ENCODE results near the gene UNC13D.
"Not testable (repeated sequence)": the region's sequence is repeated elsewhere in the genome, so short reads cannot be mapped to it uniquely, and the experiment has no call there.

The UNC13D gene

GRCh38 chr17:75861927-75862317, 17.7 kb upstream of the UNC13D start:
- Histone ChIP-seq H3K27me3 (ENCODE audit: insufficient read depth, low read length, poor library complexity) (no peaks in the 10 kb centered on the region), H2AK5ac (ENCODE audit: low read length) (no peak overlapping the region), H3K4me3 (ENCODE audit: low read length) (no peak overlapping the region), H3K4ac (ENCODE audit: low read depth, low read length) (no peak overlapping the region), H3K79me2 (ENCODE audit: control insufficient read depth, insufficient read depth, low read length) (no peaks in the 10 kb centered on the region), H3K4me1 (ENCODE audit: control insufficient read depth, low read depth, low read length) (no peaks in the 10 kb centered on the region), H3K18ac (ENCODE audit: low read length) (no peak overlapping the region), H2BK120ac (ENCODE audit: low read depth, low read length) (no peak overlapping the region), H3K79me1 (ENCODE audit: low read length) (no peaks in the 10 kb centered on the region), H4K5ac (ENCODE audit: low read length) (no peak overlapping the region), H3K56ac (ENCODE audit: low read length) (no peak overlapping the region), H3K36me3 (ENCODE audit: control insufficient read depth, insufficient read depth, low read length) (no peaks in the 10 kb centered on the region), H2BK5ac (ENCODE audit: low read length) (no peak overlapping the region), H2BK15ac (replicated peaks; ENCODE audit: low read depth) (no peak overlapping the region), H3K4me2 (ENCODE audit: low read length) (no peak overlapping the region), H3K27ac (ENCODE audit: low read depth, low read length) (no peak overlapping the region), H3K23ac (ENCODE audit: low read length) (no peak overlapping the region), H3K9ac (ENCODE audit: low read length) (no peak overlapping the region), H4K8ac (ENCODE audit: low read depth, low read length) (no peak overlapping the region)
- DNase-seq: no peak
- WGBS (ENCODE audit: extremely low coverage, insufficient coverage, low lambda C conversion rate): no CpG with 5 or more reads among the region's 9 CpGs

- DNase-seq; H2BK120ac ChIP-seq (ENCODE audit: low read depth, low read length); H3K4ac ChIP-seq (ENCODE audit: low read depth, low read length); H3K18ac ChIP-seq (ENCODE audit: low read length); H3K36me3 ChIP-seq (ENCODE audit: control insufficient read depth, insufficient read depth, low read length); H3K9ac ChIP-seq (ENCODE audit: low read length); H2BK5ac ChIP-seq (ENCODE audit: low read length); H3K79me1 ChIP-seq (ENCODE audit: low read length); H4K8ac ChIP-seq (ENCODE audit: low read depth, low read length); H3K27me3 ChIP-seq (ENCODE audit: insufficient read depth, low read length, poor library complexity); H2BK15ac ChIP-seq (replicated peaks; ENCODE audit: low read depth); H2AK5ac ChIP-seq (ENCODE audit: low read length); H3K79me2 ChIP-seq (ENCODE audit: control insufficient read depth, insufficient read depth, low read length); H3K4me1 ChIP-seq (ENCODE audit: control insufficient read depth, low read depth, low read length); H3K23ac ChIP-seq (ENCODE audit: low read length); H3K56ac ChIP-seq (ENCODE audit: low read length); H3K4me3 ChIP-seq (ENCODE audit: low read length); H4K5ac ChIP-seq (ENCODE audit: low read length); H3K4me2 ChIP-seq (ENCODE audit: low read length); H3K27ac ChIP-seq (ENCODE audit: low read depth, low read length): not testable (repeated sequence)
- no CpG with 5 or more reads among the region's 10 CpGs for WGBS (ENCODE audit: extremely low coverage, insufficient coverage, low lambda C conversion rate)
These were observed 15.2 kb upstream of the UNC13D start for GRCh38 chr17:75859358-75859757.

- peak overlapping the region; percentile 97 for H3K56ac ChIP-seq (ENCODE audit: low read length)
- no peak overlapping the region for H3K23ac ChIP-seq (ENCODE audit: low read length)
- no CpG with 5 or more reads among the region's 24 CpGs for WGBS (ENCODE audit: extremely low coverage, insufficient coverage, low lambda C conversion rate)
- peaks cover 3% of the 10 kb centered on the region for H3K4me1 ChIP-seq (ENCODE audit: control insufficient read depth, low read depth, low read length)
- peaks cover 2% of the 10 kb centered on the region for H3K36me3 ChIP-seq (ENCODE audit: control insufficient read depth, insufficient read depth, low read length)
- no peak overlapping the region for H2BK15ac ChIP-seq (replicated peaks; ENCODE audit: low read depth)
- H3K27ac ChIP-seq (ENCODE audit: low read depth, low read length): peak overlapping the region; percentile 90
- H3K4ac ChIP-seq (ENCODE audit: low read depth, low read length): no peak overlapping the region
- no peak overlapping the region for H2BK120ac ChIP-seq (ENCODE audit: low read depth, low read length)
- H4K8ac ChIP-seq (ENCODE audit: low read depth, low read length): no peak overlapping the region
- peak overlapping the region; percentile 53 for H3K4me2 ChIP-seq (ENCODE audit: low read length)
- no peaks in the 10 kb centered on the region for H3K27me3 ChIP-seq (ENCODE audit: insufficient read depth, low read length, poor library complexity)
- H3K79me1 ChIP-seq (ENCODE audit: low read length): peaks cover 4% of the 10 kb centered on the region
- H3K79me2 ChIP-seq (ENCODE audit: control insufficient read depth, insufficient read depth, low read length): peaks cover 8% of the 10 kb centered on the region
- H4K5ac ChIP-seq (ENCODE audit: low read length): no peak overlapping the region
- peak overlapping the region; percentile 23 for H3K18ac ChIP-seq (ENCODE audit: low read length)
- H2BK5ac ChIP-seq (ENCODE audit: low read length): no peak overlapping the region
- no peak overlapping the region for H2AK5ac ChIP-seq (ENCODE audit: low read length)
- peak overlapping the region; percentile 93 for H3K9ac ChIP-seq (ENCODE audit: low read length)
- H3K4me3 ChIP-seq (ENCODE audit: low read length): peak overlapping the region; percentile 95
- DNase-seq: peak; percentile 53
These were observed 12.0 kb upstream of the UNC13D start for GRCh38 chr17:75856062-75856756.

- no peak within 1 kb of the TSS for H4K5ac ChIP-seq (ENCODE audit: low read length)
- H2BK120ac ChIP-seq (ENCODE audit: low read depth, low read length): no peak within 1 kb of the TSS
- H3K79me1 ChIP-seq (ENCODE audit: low read length): peaks cover 4% of the 10 kb centered on the region
- no peak within 1 kb of the TSS for H3K23ac ChIP-seq (ENCODE audit: low read length)
- peaks cover 8% of the 10 kb centered on the region for H3K79me2 ChIP-seq (ENCODE audit: control insufficient read depth, insufficient read depth, low read length)
- H3K4ac ChIP-seq (ENCODE audit: low read depth, low read length): peak within 1 kb of the TSS; percentile 43
- H3K27ac ChIP-seq (ENCODE audit: low read depth, low read length): peak within 1 kb of the TSS; percentile 90
- peak within 1 kb of the TSS; percentile 58 for H4K8ac ChIP-seq (ENCODE audit: low read depth, low read length)
- DNase-seq: peak; percentile 100
- H3K4me3 ChIP-seq (ENCODE audit: low read length): peak within 1 kb of the TSS; percentile 95
- H3K36me3 ChIP-seq (ENCODE audit: control insufficient read depth, insufficient read depth, low read length): peaks cover 2% of the 10 kb centered on the region
- H3K4me2 ChIP-seq (ENCODE audit: low read length): peak within 1 kb of the TSS; percentile 83
- peak within 1 kb of the TSS; percentile 20 for H2AK5ac ChIP-seq (ENCODE audit: low read length)
- H2BK15ac ChIP-seq (replicated peaks; ENCODE audit: low read depth): no peak within 1 kb of the TSS
- H3K9ac ChIP-seq (ENCODE audit: low read length): peak within 1 kb of the TSS; percentile 93
- H2BK5ac ChIP-seq (ENCODE audit: low read length): peak within 1 kb of the TSS; percentile 88
- WGBS (ENCODE audit: extremely low coverage, insufficient coverage, low lambda C conversion rate): no CpG with 5 or more reads among the region's 58 CpGs
- H3K56ac ChIP-seq (ENCODE audit: low read length): peak within 1 kb of the TSS; percentile 97
- peak within 1 kb of the TSS; percentile 71 for H3K18ac ChIP-seq (ENCODE audit: low read length)
- H3K4me1 ChIP-seq (ENCODE audit: control insufficient read depth, low read depth, low read length): peaks cover 3% of the 10 kb centered on the region
- H3K27me3 ChIP-seq (ENCODE audit: insufficient read depth, low read length, poor library complexity): no peaks in the 10 kb centered on the region
These were observed 11.3 kb upstream of the UNC13D start, which contains the start of gene WBP2 for GRCh38 chr17:75855310-75856061. Gene WBP2 (minus strand): TSS chr17:75855335. CDS start chr17:75855297, 38 bp downstream.

- Histone ChIP-seq H2BK120ac (ENCODE audit: low read depth, low read length) (no peak overlapping the region), H3K79me2 (ENCODE audit: control insufficient read depth, insufficient read depth, low read length) (peaks cover 8% of the 10 kb centered on the region), H3K23ac (ENCODE audit: low read length) (no peak overlapping the region), H3K27me3 (ENCODE audit: insufficient read depth, low read length, poor library complexity) (no peaks in the 10 kb centered on the region), H3K36me3 (ENCODE audit: control insufficient read depth, insufficient read depth, low read length) (peaks cover 2% of the 10 kb centered on the region), H2BK5ac (ENCODE audit: low read length) (no peak overlapping the region), H2AK5ac (ENCODE audit: low read length) (no peak overlapping the region), H3K56ac (ENCODE audit: low read length) (peak overlapping the region; percentile 85), H3K9ac (ENCODE audit: low read length) (peak overlapping the region; percentile 73), H3K4me2 (ENCODE audit: low read length) (peak overlapping the region; percentile 83), H3K4me3 (ENCODE audit: low read length) (peak overlapping the region; percentile 34), H3K4me1 (ENCODE audit: control insufficient read depth, low read depth, low read length) (peaks cover 3% of the 10 kb centered on the region), H4K5ac (ENCODE audit: low read length) (no peak overlapping the region), H3K4ac (ENCODE audit: low read depth, low read length) (peak overlapping the region; percentile 43), H4K8ac (ENCODE audit: low read depth, low read length) (peak overlapping the region; percentile 58), H3K79me1 (ENCODE audit: low read length) (peaks cover 4% of the 10 kb centered on the region), H3K18ac (ENCODE audit: low read length) (peak overlapping the region; percentile 71), H3K27ac (ENCODE audit: low read depth, low read length) (peak overlapping the region; percentile 26), H2BK15ac (replicated peaks; ENCODE audit: low read depth) (no peak overlapping the region)
- no CpG with 5 or more reads among the region's 19 CpGs for WGBS (ENCODE audit: extremely low coverage, insufficient coverage, low lambda C conversion rate)
- DNase-seq: no peak
These were observed 10.7 kb upstream of the UNC13D start for GRCh38 chr17:75854881-75855309.

All from mesendoderm (in vitro differentiated cells).